Gastroesophageal sphincter (tissue), 3 donors: ENCODE measurements around the gene DPH3.

ENCODE experiments used
- EP300 ChIP-seq: sonication (generic); formaldehyde crosslinking; IDR thresholded peaks from one replicate; pipeline ENCODE4 v1.6.1; 2017; ENCODE audit warnings: antibody characterized with exemption, mild to moderate bottlenecking
- POLR2A ChIP-seq, 2 donors: fragments of 450-650 bp; IDR thresholded peaks; one replicate each; pipeline ENCODE4 v1.6.1; 2017; ENCODE audit warnings: antibody characterized with exemption in 2 of 2, mild to moderate bottlenecking in 2 of 2, moderate library complexity in 1 of 2
- POLR2AphosphoS5 ChIP-seq: sonication (generic); formaldehyde crosslinking; IDR thresholded peaks from one replicate; pipeline ENCODE4 v1.6.1; 2017; ENCODE audit warnings: antibody characterized with exemption
- TF ChIP-seq, protein P1 (sequence below), 4 experiments: fragments of 200-600 bp in 2 of 4; fragments of 450-650 bp in 2 of 4; sonication (generic) in 1 of 4; IDR thresholded peaks; one replicate each; pipeline ENCODE4 v1.5.1; 2017 to 2019; ENCODE audit warnings: antibody characterized with exemption in 4 of 4, mild to moderate bottlenecking in 2 of 4, moderate library complexity in 2 of 4

DNA sequence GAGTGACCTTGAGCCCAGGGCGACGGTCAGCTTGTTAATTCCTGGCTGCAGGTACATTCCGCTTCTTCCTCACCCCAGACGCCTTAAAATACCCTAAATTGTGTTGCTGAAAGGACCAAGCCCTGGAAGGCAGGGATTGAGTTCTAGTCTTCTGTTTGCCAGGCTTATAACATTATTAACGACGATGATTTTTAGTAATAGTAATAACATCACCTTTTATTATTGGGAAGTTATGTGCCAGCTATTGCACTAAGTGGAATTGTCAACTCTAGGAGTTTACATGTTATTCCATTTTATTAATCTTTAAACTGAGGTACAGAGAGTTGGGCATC, 678 bp upstream of the DPH3 start:
- TF ChIP-seq EP300 (no peak), POLR2A (IDR thresholded peaks at IDR 0.05) (no peak), POLR2AphosphoS5 (no peak)
- TF ChIP-seq, protein P1, sequence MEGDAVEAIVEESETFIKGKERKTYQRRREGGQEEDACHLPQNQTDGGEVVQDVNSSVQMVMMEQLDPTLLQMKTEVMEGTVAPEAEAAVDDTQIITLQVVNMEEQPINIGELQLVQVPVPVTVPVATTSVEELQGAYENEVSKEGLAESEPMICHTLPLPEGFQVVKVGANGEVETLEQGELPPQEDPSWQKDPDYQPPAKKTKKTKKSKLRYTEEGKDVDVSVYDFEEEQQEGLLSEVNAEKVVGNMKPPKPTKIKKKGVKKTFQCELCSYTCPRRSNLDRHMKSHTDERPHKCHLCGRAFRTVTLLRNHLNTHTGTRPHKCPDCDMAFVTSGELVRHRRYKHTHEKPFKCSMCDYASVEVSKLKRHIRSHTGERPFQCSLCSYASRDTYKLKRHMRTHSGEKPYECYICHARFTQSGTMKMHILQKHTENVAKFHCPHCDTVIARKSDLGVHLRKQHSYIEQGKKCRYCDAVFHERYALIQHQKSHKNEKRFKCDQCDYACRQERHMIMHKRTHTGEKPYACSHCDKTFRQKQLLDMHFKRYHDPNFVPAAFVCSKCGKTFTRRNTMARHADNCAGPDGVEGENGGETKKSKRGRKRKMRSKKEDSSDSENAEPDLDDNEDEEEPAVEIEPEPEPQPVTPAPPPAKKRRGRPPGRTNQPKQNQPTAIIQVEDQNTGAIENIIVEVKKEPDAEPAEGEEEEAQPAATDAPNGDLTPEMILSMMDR (IDR thresholded peaks at IDR 0.05) = no peak
